22Rv1 (cell line): ENCODE results near the gene CD200R1.

Experiments
- H3K27ac ChIP-seq: fragments of 450-650 bp; 2 replicates; pipeline ENCODE4 v1.5.1; 2017
- CTCF ChIP-seq: fragments of 450-650 bp; IDR thresholded peaks from 2 replicates; pipeline ENCODE4 v1.5.1; 2017; ENCODE audit warnings: mild to moderate bottlenecking
- ZFX ChIP-seq: fragments of 450-650 bp; IDR thresholded peaks from 2 replicates; pipeline ENCODE4 v1.6.1; 2017; ENCODE audit warnings: antibody characterized with exemption, borderline replicate concordance

The CD200R1 gene

GRCh38 chr3:112973325-112974177 lies 1.4 kb downstream of the CD200R1 start:
- H3K27ac ChIP-seq, result no peak overlapping the region
- TF ChIP-seq CTCF, result no peak
- no peak for TF ChIP-seq ZFX

DNA sequence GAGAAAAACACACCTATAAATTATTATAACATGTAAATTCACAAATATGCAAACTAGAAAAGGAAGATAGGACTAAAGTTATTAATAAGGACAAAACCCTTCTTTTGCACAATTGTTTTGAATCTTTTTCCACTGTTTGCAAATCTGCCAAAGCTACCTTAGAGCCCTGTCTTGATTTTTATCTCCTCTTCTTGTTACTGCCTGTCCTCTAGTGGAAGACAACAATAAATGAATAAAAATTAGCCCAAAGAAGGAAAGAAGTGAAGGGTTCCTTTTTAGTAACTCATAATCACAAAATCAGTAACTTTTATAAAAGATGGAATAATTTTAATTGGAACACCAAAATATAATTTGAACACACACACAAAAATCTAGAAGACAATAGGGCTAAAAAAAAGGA lies 2.7 kb downstream of the CD200R1 start:
- no peak overlapping the region for H3K27ac ChIP-seq
- TF ChIP-seq ZFX (no peak), CTCF (no peak)

GRCh38 chr3:112967828-112968227 lies 7.1 kb downstream of the CD200R1 start:
- no peak for TF ChIP-seq ZFX
- H3K27ac ChIP-seq, result no peak overlapping the region

GRCh38 chr3:112967425-112967824 lies 7.5 kb downstream of the CD200R1 start:
- H3K27ac ChIP-seq, result no peak overlapping the region
- TF ChIP-seq ZFX, result no peak
- TF ChIP-seq CTCF, result no peak

DNA sequence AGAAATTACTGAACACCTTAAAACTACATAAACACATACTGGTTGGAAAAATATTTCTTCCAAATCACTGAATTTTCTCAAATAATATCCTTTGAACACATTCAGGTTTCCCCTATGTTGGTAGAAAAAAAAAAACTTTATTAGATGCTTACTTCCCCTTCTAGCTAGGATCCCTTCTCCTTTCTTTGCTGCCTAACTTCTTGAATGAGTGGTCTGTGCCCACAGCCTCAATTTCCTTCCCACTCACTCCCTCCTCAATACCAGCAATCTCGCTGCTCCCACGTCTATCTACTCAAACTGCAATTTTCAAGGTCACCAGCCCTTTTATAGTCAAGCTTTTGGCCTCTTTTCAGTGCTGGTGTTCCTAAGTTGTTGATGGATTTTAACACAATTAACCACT lies 8.3 kb downstream of the CD200R1 start:
- TF ChIP-seq ZFX (no peak), CTCF (no peak)
- no peak overlapping the region for H3K27ac ChIP-seq

DNA sequence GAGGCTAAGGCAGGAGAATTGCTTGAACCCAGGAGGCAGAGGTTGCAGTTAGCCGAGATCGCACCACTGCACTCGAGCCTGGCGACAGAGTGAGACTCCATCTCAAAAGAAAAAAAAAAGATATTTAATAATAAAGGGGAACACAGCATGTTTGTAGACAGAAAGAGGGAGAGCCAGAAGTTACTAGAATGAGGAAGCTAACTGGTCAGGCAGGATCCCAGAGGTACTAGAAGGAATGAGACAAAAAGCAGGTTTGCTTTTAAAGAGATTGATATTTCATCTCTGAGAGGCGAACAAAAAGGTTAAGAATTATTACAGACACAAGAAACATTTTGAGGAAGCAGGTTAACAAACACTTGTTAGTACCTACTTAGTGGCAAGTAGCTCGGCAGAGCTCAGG lies 9.2 kb downstream of the CD200R1 start:
- no peak for TF ChIP-seq ZFX
- TF ChIP-seq CTCF, result no peak
- no peak overlapping the region for H3K27ac ChIP-seq

DNA sequence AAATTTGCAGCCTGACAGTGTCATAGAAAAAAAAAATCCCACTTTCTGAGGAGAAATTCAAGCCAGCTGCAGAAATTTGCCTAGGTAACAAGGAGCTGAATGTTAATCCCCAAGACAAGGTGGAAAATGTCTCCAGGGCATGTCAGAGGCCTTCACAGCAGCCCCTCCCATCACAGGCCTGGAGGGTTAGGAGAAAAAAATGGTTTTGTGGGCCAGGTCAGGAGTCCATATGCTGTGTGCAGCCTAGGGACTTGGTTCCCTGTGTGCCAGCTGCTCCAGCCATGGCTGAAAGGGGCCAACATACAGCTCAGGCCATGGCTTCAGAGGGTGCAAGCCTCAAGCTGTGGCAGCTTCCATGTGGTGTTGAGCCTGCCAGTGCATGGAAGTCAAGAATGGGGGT lies 11.2 kb downstream of the CD200R1 start:
- no peak overlapping the region for H3K27ac ChIP-seq
- TF ChIP-seq CTCF (no peak), ZFX (no peak)
